Activated CD8-positive, alpha-beta T cell treated with anti-CD3 and anti-CD28 coated beads for 36 hours (primary cell): ENCODE data around the gene GCHFR. TPM values are rescaled to one million over a fixed set of nuclear protein-coding genes. Genes with fewer than 3 reads are reported as not detected.

ENCODE experiments used
- ATAC-seq: fragments of 200-7000 bp; cut with Tn5 transposase; one replicate; pipeline ENCODE4 v1.10.0; 2021; ENCODE audit warnings: mild to moderate bottlenecking, moderate library complexity
- CTCF ChIA-PET: fragments of 350-600 bp; sonication (Branson Sonifier 250); formaldehyde crosslinking; loops from one replicate; lab custom pipeline; 2021; ENCODE audit warnings: antibody characterized with exemption; lab: Charles Lee
- POLR2A ChIA-PET: fragments of 350-600 bp; sonication (Branson Sonifier 250); formaldehyde crosslinking; loops from one replicate; lab custom pipeline; 2021; ENCODE audit warnings: antibody characterized with exemption; lab: Charles Lee
- DNase-seq: peaks from one replicate; pipeline ENCODE4 v3.0.0-alpha.2; 2020
- H3K27ac Mint-ChIP-seq: one replicate; pipeline ENCODE4 v1.8.0; 2021; ENCODE audit warnings: mild to moderate bottlenecking, mixed read lengths
- H3K27me3 Mint-ChIP-seq: one replicate; pipeline ENCODE4 v1.8.0; 2021; ENCODE audit warnings: mixed read lengths
- H3K36me3 Mint-ChIP-seq: one replicate; pipeline ENCODE4 v1.8.0; 2021; ENCODE audit warnings: low read depth, mixed read lengths
- H3K4me1 Mint-ChIP-seq: one replicate; pipeline ENCODE4 v1.8.0; 2021; ENCODE audit warnings: low read depth, mixed read lengths
- H3K4me3 Mint-ChIP-seq: one replicate; pipeline ENCODE4 v1.8.0; 2021; ENCODE audit warnings: mild to moderate bottlenecking, moderate library complexity, mixed read lengths
- H3K9me3 Mint-ChIP-seq: one replicate; pipeline ENCODE4 v1.8.0; 2021; ENCODE audit warnings: mixed read lengths
- intact Hi-C: fragments of 100-400 bp; cut with micrococcal nuclease; formaldehyde crosslinking; loops from one replicate; pipeline ENCODE4 v1.10.0; 2022
- total RNA-seq, 2 experiments: library from RNA; stranded (reverse); gene quantifications; one replicate each; pipeline ENCODE4 v1.2.3, GENCODE V29; 2021
- TF ChIP-seq, protein P1 (sequence below): fragments of 200-600 bp; IDR thresholded peaks from one replicate; pipeline ENCODE4 v1.8.0; 2022; ENCODE audit warnings: antibody characterized with exemption, mild to moderate bottlenecking

Gene GCHFR
- total RNA-seq, 2 experiments from 2014 or later, result 44.8 to 46.6 TPM

DNA sequence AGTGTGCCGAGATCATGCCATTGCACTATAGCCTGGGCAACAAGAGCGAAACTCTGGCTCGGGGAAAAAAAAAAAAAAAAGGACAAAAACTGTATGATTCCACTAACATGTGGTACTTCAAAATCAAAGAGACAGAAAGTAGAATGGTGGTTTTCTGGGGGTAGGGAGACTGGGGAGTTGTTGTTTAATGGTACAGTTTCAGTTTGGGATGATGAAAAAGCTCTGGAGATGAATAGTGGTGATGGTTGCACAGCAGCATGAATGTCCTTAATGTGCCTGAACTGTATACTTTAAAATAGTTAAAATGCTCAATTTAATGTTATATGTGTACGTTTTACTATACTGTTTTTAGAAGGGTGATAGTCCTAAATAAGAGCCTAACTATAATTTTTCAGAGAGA is 41.5 kb upstream of the GCHFR start:
- no peak overlapping the region for H3K27ac Mint-ChIP-seq

DNA sequence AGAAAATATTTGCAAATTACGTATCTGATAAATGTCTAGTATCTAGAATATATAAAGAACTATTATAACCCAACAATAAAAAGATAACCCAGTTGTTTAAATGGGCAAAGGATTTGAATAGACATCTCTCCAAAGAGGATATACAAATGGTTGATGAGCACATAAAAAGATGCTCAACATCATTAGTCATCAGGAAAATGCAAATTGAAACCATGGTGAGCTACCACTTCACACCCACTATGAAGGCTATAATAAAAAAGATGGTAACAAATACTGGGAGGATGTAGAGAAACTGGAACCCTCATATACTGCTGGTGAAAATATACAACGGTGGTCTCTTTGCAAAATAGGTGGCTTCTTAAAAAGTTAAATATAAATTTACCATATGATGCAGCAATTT is 40.9 kb upstream of the GCHFR start:
- ATAC-seq (peak; percentile 55), DNase-seq (no peak)
- POLR2A ChIA-PET, result interaction anchor here (1.1 to 2.0 kb wide), 6 partner anchors 16 to 42 kb away, joined by 3 to 7 read pairs (median 3); partner anchors contain the start of gene RAD51
- H3K9me3 Mint-ChIP-seq, result no peaks in the 10 kb centered on the region
- intact Hi-C loops, result no loop called here
- H3K36me3 Mint-ChIP-seq, result peaks cover 32% of the 10 kb centered on the region
- CTCF ChIA-PET, result interaction anchor here (0.8 to 2.7 kb wide), 6 partner anchors 14 to 147 kb away, joined by 3 to 10 read pairs (median 4); no protein-coding TSS in a partner anchor
- H3K27me3 Mint-ChIP-seq, result no peaks in the 10 kb centered on the region
- TF ChIP-seq, protein P1, sequence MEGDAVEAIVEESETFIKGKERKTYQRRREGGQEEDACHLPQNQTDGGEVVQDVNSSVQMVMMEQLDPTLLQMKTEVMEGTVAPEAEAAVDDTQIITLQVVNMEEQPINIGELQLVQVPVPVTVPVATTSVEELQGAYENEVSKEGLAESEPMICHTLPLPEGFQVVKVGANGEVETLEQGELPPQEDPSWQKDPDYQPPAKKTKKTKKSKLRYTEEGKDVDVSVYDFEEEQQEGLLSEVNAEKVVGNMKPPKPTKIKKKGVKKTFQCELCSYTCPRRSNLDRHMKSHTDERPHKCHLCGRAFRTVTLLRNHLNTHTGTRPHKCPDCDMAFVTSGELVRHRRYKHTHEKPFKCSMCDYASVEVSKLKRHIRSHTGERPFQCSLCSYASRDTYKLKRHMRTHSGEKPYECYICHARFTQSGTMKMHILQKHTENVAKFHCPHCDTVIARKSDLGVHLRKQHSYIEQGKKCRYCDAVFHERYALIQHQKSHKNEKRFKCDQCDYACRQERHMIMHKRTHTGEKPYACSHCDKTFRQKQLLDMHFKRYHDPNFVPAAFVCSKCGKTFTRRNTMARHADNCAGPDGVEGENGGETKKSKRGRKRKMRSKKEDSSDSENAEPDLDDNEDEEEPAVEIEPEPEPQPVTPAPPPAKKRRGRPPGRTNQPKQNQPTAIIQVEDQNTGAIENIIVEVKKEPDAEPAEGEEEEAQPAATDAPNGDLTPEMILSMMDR, result no peak
- no peak overlapping the region for H3K27ac Mint-ChIP-seq
- H3K4me3 Mint-ChIP-seq, result no peak overlapping the region
- peaks cover 17% of the 10 kb centered on the region for H3K4me1 Mint-ChIP-seq

More for the DNA sequence above, 41.5 kb upstream of the GCHFR start:
- TF ChIP-seq, protein P1, result no peak
- Mint-ChIP-seq H3K4me1 (peaks cover 17% of the 10 kb centered on the region), H3K36me3 (peaks cover 34% of the 10 kb centered on the region), H3K9me3 (no peaks in the 10 kb centered on the region), H3K27me3 (no peaks in the 10 kb centered on the region), H3K4me3 (no peak overlapping the region)
- intact Hi-C loops, result no loop called here
- ChIA-PET POLR2A (interaction anchor here (0.8 to 2.0 kb wide), 5 partner anchors 17 to 32 kb away, joined by 3 to 7 read pairs (median 3); partner anchors contain the start of genes RAD51 and RMDN3), CTCF (interaction anchor here (0.8 to 2.7 kb wide), 5 partner anchors 13 to 137 kb away, joined by 3 to 10 read pairs (median 3); no protein-coding TSS in a partner anchor)
- ATAC-seq (no peak), DNase-seq (no peak)

DNA sequence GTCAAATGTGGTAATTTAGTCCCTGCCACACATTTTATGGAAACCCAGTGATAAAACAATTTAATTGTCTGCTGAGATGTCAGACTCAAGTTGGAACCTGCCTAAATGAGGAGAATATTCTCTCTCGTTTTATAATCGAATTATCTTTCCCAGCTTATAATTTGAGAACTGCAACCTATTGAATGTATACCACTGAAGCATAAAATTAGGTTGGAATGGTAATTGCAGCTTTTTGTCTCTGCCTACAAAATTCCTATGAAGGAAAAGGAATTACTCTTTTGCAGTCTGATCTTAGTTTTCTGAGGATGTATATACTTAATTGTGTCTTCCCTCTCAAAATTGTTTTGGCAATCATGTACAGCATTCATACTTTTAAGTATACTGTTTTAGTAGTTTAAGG is 39.9 kb upstream of the GCHFR start:
- Mint-ChIP-seq H3K9me3 (no peaks in the 10 kb centered on the region), H3K4me1 (peaks cover 17% of the 10 kb centered on the region), H3K36me3 (peaks cover 32% of the 10 kb centered on the region), H3K27me3 (no peaks in the 10 kb centered on the region), H3K27ac (no peak overlapping the region), H3K4me3 (no peak overlapping the region)
- no peak for DNase-seq
- ChIA-PET CTCF (interaction anchor here (1.3 to 2.7 kb wide), 3 partner anchors 15 to 146 kb away, joined by 4 to 10 read pairs (median 6); no protein-coding TSS in a partner anchor), POLR2A (interaction anchor here (0.7 to 2.0 kb wide), 8 partner anchors 12 to 359 kb away, joined by 3 to 7 read pairs (median 3); partner anchors contain the start of gene RAD51)
- TF ChIP-seq, protein P1, result no peak
- intact Hi-C loops, result no loop called here
- no peak for ATAC-seq

DNA sequence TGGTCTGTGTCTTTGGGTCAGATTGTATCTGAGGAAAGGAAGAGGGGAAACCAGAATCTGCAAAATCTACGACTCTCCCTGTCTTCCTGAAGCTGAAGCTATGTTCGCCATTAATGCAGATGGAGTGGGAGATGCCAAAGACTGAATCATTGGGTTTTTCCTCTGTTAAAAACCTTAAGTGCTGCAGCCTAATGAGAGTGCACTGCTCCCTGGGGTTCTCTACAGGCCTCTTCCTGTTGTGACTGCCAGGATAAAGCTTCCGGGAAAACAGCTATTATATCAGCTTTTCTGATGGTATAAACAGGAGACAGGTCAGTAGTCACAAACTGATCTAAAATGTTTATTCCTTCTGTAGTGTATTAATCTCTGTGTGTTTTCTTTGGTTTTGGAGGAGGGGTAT is 32.8 kb upstream of the GCHFR start:
- TF ChIP-seq, protein P1, result no peak
- DNase-seq (no peak), ATAC-seq (no peak)
- POLR2A ChIA-PET, result interaction anchor here (1.0 kb wide), 1 partner anchor 11 kb away, joined by 3 read pairs; no protein-coding TSS in a partner anchor
- Mint-ChIP-seq H3K9me3 (no peaks in the 10 kb centered on the region), H3K36me3 (peaks cover 55% of the 10 kb centered on the region), H3K4me1 (peaks cover 2% of the 10 kb centered on the region), H3K27ac (no peak overlapping the region), H3K27me3 (no peaks in the 10 kb centered on the region), H3K4me3 (no peak overlapping the region)
- CTCF ChIA-PET, result interaction anchor here (1.0 to 1.8 kb wide), 3 partner anchors 12 to 36 kb away, joined by 3 to 5 read pairs (median 3); partner anchors contain the start of gene RAD51
- intact Hi-C loops, result no loop called here

DNA sequence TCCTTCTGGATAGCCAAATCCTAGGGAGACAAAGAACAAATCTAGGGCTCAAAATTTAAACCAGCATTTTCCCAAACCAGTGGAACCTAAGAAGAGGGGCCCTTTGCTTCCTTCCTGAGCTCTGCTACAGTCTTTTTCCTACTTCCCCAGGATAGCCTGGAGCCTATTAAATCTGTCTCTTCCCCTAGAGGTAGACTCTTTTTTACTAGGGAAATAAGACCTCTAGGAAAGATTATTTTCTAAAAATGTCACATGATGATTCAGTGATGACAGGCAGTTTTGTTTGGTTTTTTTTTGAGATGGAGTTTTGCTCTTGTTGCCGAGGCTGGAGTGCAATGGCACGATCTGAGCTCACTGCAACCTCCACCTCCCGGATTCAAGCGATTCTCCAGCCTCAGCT is 27.3 kb upstream of the GCHFR start:
- DNase-seq, result no peak
- H3K27me3 Mint-ChIP-seq, result no peaks in the 10 kb centered on the region
- ChIA-PET CTCF (interaction anchor here (1.2 to 2.8 kb wide), 3 partner anchors 25 to 75 kb away, joined by 3 to 16 read pairs (median 3); no protein-coding TSS in a partner anchor), POLR2A (interaction anchor here (0.9 to 1.0 kb wide), 2 partner anchors 9 to 20 kb away, joined by 3 to 4 read pairs; no protein-coding TSS in a partner anchor)
- TF ChIP-seq, protein P1, result no peak
- peaks cover 2% of the 10 kb centered on the region for H3K4me1 Mint-ChIP-seq
- H3K36me3 Mint-ChIP-seq, result peaks cover 56% of the 10 kb centered on the region
- H3K4me3 Mint-ChIP-seq, result no peak overlapping the region
- no peak overlapping the region for H3K27ac Mint-ChIP-seq
- ATAC-seq, result no peak
- no peaks in the 10 kb centered on the region for H3K9me3 Mint-ChIP-seq
- intact Hi-C loops, result no loop called here
